GM12891 (cell line): ENCODE measurements around the gene ARFGAP2.
A peak's percentile ranks its signal among the peaks of the same experiment; 100 is the strongest.

Source experiments
- DNase-seq: peaks from one replicate; pipeline ENCODE4 v3.0.0; 2011; ENCODE audit warnings: low spot score; ENCODE audit not compliant: insufficient read length
- FAIRE-seq: peaks from 2 replicates; lab custom pipeline; 2011; peaks lifted over from hg19 to GRCh38; lab: Jason Lieb, UNC
- PAX5 ChIP-seq: IDR thresholded peaks from 2 replicates; pipeline ENCODE4 v1.6.1; 2011; ENCODE audit warnings: low read length, moderate library complexity, mild to moderate bottlenecking; ENCODE audit not compliant: insufficient read depth, severe bottlenecking
- POLR2A ChIP-seq: IDR thresholded peaks from 2 replicates; pipeline ENCODE4 v1.6.1; 2011; ENCODE audit warnings: low read depth, low read length, control low read depth
- POLR2AphosphoS5 ChIP-seq: IDR thresholded peaks from 2 replicates; pipeline ENCODE4 v1.6.1; 2011; ENCODE audit warnings: low read depth, low read length, control low read depth
- POU2F2 ChIP-seq: IDR thresholded peaks from 2 replicates; pipeline ENCODE4 v1.6.1; 2011; ENCODE audit warnings: low read depth, mild to moderate bottlenecking, control low read depth, low read length, moderate library complexity
- SPI1 ChIP-seq: IDR thresholded peaks from 2 replicates; pipeline ENCODE4 v1.6.1; 2011; ENCODE audit warnings: low read depth, low read length, control low read depth
- TAF1 ChIP-seq: IDR thresholded peaks from 2 replicates; pipeline ENCODE4 v1.6.1; 2011; ENCODE audit warnings: low read depth, low read length, control low read depth

ARFGAP2 gene

GRCh38 chr11:47179655-47179991 is 2.9 kb upstream of the ARFGAP2 start:
- FAIRE-seq = peak; percentile 76
- peak; percentile 67 for DNase-seq
- TF ChIP-seq PAX5 (no peak), POLR2A (no peak), SPI1 (no peak), POU2F2 (no peak), POLR2AphosphoS5 (no peak), TAF1 (no peak)

DNA sequence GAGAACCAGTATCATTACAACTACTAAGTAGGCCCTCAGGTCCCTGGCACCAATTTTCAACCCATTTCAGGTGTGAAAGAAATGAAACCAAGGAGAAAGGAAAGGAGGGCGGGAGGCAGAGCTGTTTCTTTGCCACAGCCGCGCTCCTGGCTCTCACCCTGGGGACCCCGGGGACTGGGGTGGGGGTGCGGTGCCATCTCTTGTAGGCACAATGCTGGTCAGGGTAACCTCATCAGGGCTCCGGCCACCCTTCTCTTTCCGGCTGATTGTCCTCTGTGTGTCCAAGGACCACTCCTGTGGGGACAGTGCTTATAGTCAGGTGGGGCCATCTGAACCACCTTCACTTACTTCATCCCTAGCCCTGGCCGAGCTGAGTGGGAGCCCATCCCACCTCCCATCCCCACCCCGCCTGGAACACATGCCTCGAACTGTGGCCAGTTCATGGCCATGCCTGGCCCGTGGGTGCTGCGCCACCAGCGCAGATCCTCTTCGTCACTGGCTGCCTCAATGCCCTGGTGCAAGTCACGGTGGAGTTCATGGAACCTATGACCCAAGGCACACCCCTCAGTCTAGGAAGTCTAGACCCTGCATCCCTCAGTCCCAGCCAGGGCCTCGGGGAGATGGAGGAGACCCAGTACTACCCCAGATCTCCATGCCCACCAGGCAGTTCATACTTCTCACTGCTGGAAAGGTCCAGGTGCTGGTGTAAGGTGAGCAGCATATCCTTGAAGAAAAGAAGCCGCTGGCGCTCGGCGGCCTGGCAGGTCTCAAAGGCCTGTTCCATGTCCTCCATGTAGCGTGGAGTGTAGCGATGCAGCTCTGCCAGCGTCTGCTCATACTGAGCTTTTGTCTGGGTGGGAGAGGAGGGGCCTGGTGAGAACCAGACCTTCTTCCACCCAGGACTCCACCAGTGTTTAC is 2.3 kb upstream of the ARFGAP2 start:
- no peak for TF ChIP-seq POU2F2
- FAIRE-seq (no peak), DNase-seq (no peak)

GRCh38 chr11:47178316-47178715 is 1.6 kb upstream of the ARFGAP2 start:
- no peak for FAIRE-seq
- DNase-seq = no peak
- TF ChIP-seq POLR2A = no peak
- TF ChIP-seq PAX5 = no peak

- TF ChIP-seq PAX5 (no peak), POU2F2 (no peak), TAF1 (no peak), POLR2AphosphoS5 (no peak), POLR2A (no peak), SPI1 (no peak)
Observed at GRCh38 chr11:47177846-47178245, 1.2 kb upstream of the ARFGAP2 start.

GRCh38 chr11:47177229-47177845 is 658 bp upstream of the ARFGAP2 start:
- no peak for FAIRE-seq
- TF ChIP-seq POU2F2 (no peak), POLR2A (no peak), POLR2AphosphoS5 (no peak), PAX5 (no peak), SPI1 (peak; percentile 26; the same call in 1 of the 2 replicates), TAF1 (no peak)
- DNase-seq = peak; percentile 76

More at GRCh38 chr11:47177846-47178245, 1.2 kb upstream of the ARFGAP2 start:
- DNase-seq = no peak
- no peak for FAIRE-seq

- no peak for DNase-seq
- FAIRE-seq = peak; percentile 79
Observed at GRCh38 chr11:47175746-47176327, 842 bp downstream of the ARFGAP2 start.

DNA sequence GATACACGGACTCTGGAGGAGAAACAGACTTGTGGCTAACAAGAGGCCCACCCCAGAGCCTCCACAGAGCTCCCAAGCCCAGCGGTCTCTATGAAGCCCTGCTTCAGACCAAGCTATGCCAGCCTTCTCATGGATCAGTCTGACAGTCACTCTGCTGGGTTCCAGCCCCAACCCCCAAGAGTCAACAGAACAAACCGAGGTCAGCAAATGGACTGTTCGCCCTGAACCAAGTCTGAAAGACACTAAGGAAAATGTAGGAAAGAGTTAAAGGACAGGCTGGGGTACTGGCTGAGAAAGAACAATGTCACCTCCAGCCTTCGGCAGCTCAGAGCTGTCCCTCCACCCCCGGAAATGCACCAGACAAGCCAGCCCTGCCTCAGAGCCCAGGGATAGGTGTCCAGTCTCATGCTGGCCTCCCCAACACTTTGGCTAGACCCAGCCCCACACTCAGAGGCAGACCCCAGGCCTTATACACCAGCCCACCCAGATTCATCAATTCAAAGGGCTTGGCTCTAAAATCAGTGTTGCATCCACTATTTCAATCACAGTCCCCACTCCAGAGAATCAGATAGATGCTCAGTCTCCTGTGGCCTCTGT is 3.8 kb downstream of the ARFGAP2 start:
- no peak for DNase-seq
- TF ChIP-seq SPI1 (no peak), TAF1 (no peak), POLR2A (no peak), POU2F2 (no peak), POLR2AphosphoS5 (no peak), PAX5 (no peak)
- no peak for FAIRE-seq

More at GRCh38 chr11:47175746-47176327, 842 bp downstream of the ARFGAP2 start:
- TF ChIP-seq TAF1 (no peak), SPI1 (no peak), POLR2AphosphoS5 (no peak), PAX5 (no peak), POLR2A (no peak), POU2F2 (no peak)

DNA sequence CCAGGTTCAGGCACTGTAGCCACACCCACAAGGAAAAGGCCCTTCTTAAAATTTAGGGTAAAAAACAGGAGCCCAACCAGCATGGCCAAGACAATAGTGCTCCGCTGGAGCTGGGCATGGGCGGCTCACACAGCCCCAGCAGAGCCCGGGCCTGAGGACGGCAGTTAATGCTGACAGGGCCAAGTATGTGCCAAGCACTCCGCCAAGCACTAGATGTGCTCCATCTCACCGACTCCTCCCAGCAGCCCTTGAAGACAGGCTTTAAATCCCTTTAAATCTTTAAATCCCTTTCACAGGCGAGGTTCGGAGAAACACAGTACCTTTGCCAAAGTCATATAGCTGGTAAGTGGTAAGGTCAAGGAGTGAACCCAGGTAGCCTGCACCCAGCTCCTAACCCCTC is 4.8 kb downstream of the ARFGAP2 start:
- no peak for DNase-seq
- no peak for FAIRE-seq
- no peak for TF ChIP-seq POLR2A
- no peak for TF ChIP-seq PAX5
- no peak for TF ChIP-seq POLR2AphosphoS5

DNA sequence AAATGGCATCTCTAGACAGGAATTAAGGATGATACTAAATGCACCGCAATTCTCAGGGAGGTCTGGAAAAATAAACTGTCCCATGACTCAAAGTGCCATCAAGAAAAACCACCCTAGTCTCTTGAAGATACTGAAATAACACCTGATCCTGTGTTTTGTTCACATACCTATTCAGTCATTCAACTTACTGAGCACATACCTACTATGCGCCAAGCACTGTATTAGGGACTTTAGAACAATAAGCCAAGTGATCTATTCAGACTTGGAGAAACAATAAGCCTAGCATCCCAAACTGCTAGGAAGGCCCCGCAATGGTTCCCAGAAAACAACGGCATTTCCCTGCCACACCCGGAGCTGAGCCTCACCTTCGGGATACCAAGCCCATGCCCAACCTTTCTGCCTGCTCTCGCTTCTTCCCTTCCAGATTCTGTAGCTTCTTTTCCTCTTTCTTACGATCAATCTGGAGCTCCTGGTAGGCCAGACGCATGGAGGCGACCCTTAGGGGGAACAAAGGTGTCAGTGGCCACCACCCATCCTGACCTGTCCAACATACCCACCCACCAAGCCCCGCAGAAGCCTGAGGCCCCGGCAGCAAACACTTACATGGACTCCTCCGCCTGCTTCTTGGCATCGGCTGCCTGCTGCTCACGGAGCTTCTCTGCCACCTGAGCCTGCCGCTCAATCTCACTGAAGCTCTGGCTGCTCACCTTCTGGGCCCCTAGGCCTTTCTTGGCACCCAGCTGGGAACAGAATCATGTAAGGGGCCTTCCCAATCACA is 5.4 kb downstream of the ARFGAP2 start:
- TF ChIP-seq POU2F2 (no peak), POLR2A (no peak), TAF1 (no peak), PAX5 (no peak), POLR2AphosphoS5 (no peak), SPI1 (no peak)
- DNase-seq (no peak), FAIRE-seq (no peak)
